HT-29 (cell line): ENCODE data around the gene USP24. TPM values are rescaled to one million over a fixed set of nuclear protein-coding genes. Genes with fewer than 3 reads are reported as not detected.
"Not testable (repeated sequence)": the region's sequence is repeated elsewhere in the genome, so short reads cannot be mapped to it uniquely, and the experiment has no call there.

Experiments
- DNase-seq: peaks from one replicate; pipeline ENCODE4 v3.0.0-alpha.2; 2015; ENCODE audit warnings: low spot score
- total RNA-seq: library from RNA; depleted of rRNA; stranded (reverse); fragments of >200 nt; shearing (Covaris generic); gene quantifications from 2 replicates; pipeline ENCODE4 v1.2.3, GENCODE V29; 2014

Gene USP24
- total RNA-seq, 1 experiment from 2014 or later, result 28.4 TPM

GRCh38 chr1:55230659-55231058, 15.5 kb upstream of the USP24 start:
- DNase-seq, result no peak

DNA sequence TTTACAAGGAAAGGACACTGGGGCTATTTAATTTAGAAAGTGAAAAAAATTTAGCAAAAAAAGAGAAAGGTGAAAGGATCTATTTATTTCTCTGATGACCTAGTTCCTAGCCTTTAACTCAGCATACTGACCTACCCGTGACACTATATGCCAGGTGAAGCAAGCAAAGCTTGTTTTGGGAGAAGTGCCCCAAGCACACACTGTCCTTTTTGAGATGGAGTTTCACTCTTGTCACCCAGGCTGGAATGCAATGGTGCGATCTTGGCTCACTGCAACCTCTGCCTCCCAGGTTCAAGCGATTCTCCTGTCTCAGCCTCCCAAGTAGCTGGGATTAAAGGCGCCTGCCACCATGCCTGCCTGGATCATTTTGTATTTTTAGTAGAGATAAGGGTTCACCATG, 14.6 kb upstream of the USP24 start:
- not testable (repeated sequence) for DNase-seq

- no peak for DNase-seq
Measured at GRCh38 chr1:55225228-55225627, 10.1 kb upstream of the USP24 start.

DNA sequence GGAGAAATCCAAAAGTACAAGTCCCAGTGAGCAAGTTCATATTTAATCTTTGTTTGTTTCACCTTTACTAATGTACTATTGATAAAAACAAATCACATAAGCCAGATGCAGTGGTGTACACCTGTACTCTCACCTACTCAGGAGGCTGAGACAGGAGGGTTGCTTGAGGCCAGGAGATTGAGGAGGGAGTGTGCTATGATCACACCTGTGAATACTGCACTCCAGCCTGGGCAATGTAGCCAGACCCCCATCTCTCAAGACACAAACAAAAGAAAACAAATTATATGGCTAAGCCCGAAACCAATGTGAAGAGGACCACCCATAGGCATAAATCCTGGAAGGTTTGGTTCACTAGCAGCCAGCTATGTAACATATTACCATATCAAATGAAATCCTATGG, 9.6 kb upstream of the USP24 start:
- DNase-seq, result no peak

- DNase-seq, result no peak
Measured at GRCh38 chr1:55222152-55222551, 7.0 kb upstream of the USP24 start.

DNA sequence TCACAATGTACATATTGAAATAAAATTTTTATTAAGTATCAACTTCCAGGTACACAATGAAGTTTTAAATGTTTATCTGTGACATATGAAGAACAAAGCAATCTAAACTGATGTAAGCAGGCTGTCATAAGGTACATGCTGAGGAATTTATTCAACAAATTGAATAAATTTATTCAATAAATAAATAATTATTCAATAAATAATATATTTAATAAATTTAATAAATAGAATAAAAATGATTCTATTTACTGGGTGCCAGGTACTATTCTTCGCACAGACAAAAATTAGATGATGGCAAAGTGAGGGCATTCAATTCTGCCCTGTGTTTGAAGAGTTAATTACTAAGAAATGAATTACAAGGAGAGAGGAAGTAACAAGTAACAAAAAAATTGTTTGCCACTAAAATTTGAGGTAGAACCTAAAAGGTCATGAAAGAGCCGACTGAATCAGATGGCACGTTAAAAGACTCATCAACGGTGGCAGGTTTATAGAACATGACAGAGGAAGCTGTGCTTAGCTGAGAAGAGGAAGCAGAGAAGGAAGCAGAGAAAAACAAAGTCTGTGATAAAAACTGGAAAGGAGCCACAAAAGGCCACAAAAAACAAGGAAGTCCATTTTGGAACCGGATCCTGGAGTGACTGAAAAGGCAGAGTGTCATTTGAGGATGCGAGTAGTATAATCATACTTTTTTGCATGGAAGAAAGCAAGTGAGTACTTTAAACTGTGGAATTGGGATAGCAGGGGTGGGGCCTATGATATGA, 2.2 kb upstream of the USP24 start:
- peak; percentile 35 for DNase-seq

GRCh38 chr1:55216096-55216495, 932 bp upstream of the USP24 start:
- no peak for DNase-seq

DNA sequence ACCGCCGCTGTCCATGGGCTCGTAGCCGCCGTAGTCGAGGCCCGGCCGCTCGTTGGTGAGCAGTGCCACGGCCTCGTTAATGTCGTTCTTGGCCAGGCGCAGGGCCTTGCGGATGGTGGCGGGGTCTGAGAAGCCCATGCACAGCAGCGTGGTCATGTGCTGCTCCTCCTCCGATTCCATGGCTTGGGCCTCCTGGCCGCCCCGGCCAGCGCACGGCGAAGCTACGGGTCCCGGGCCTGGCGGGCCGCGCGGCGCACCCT, 300 bp downstream of the USP24 start:
- peak; percentile 26 for DNase-seq

- peak; percentile 47 for DNase-seq
Measured at GRCh38 chr1:55214212-55214933, 791 bp downstream of the USP24 start.

- DNase-seq, result peak; percentile 27
Measured at GRCh38 chr1:55213885-55214211, 1.3 kb downstream of the USP24 start.

GRCh38 chr1:55213151-55213884, 1.8 kb downstream of the USP24 start:
- DNase-seq, result peak; percentile 33

GRCh38 chr1:55212349-55213150, 2.6 kb downstream of the USP24 start:
- peak; percentile 34 for DNase-seq

DNA sequence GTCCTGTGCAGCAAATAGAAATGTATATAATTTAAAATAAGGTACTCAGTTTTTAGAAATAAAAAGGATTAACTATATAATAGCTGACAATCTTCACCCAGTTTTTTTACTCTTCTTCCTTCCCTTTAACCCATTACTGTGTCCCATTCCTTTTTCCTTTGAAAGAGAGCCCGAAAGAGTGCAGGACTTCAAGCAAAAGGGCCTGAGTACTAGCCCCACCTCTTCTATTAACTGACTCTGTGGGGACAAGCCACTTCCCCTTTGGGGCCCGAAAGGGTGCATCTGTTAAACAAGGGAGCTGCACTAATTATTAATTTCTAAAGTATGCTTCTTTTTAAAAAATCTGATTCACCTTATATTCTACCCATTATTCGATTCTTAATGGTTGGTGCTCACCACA, 3.3 kb downstream of the USP24 start:
- DNase-seq, result no peak

DNA sequence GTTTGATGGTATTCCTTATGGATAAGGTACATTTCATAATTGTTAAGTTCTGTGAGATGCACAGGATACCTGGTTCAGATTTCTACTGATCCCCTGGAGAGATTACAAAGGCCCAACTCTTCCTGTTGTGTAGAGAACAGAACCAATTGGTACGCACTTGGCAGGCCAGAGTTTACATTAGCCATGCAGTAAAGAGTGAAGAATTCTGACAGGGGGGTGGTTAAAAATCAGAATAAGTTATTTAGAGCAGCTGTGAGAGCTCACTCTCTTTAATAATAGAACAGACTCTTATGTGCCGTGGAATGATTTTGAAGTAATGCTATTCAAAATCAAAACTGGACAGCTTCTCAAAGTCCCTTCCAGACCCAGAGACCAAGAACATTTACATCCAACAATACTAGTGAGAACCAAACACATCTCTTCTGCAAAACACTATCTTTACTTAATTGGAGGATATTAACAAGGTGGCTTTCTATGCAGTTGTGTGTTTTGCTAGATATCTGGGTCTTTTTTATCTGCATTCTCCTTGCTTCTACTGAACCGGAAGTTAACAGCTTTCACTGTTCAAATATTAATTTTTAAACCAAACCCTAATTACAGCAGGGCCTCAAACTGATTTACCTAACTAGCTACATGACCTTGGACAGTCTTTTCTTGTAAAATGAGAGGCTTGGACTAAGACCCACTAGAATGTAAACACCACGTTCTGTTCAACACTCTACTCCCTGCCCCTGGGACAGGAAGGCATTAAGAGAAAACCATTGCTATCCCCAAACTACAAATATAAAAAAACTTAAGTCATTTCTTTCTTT, 4.0 kb downstream of the USP24 start:
- DNase-seq, result no peak

DNA sequence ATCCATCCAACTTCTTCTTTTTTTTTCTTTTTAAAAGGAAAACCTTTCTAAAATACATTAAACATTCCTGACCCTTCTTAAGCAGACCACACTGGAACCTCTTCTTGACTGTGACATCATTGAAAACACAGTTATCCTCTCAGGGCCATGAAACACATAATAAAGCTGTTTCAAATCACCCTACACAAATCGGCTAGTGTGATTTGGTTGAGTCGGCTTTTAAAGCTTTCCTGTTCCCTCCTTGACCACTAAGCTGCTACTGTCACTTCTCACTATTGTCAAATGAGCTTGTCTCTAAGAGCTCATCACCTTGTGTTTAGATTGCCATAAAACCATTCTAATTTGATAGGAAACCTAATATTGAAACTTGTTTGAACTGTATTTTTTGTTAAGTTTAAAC, 5.9 kb downstream of the USP24 start:
- DNase-seq, result no peak

DNA sequence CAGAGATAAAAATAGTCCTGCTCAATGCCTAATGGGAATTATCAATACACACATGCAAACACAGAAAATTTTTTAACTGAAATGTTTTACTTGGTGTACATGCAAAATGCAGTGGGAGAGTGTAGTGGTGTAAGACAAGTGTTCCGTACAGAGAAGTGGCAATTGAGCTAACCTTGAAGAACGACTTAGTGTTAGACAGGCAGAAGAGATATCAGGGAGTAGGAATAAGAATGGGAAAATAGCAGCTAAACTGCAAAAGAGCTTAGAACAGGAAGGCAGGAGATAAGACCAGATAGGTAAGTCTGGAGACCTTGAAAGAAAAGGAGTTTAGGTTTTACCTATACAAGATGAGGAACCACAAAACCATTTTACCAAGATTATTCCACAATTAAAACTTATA, 9.0 kb downstream of the USP24 start:
- DNase-seq, result no peak

DNA sequence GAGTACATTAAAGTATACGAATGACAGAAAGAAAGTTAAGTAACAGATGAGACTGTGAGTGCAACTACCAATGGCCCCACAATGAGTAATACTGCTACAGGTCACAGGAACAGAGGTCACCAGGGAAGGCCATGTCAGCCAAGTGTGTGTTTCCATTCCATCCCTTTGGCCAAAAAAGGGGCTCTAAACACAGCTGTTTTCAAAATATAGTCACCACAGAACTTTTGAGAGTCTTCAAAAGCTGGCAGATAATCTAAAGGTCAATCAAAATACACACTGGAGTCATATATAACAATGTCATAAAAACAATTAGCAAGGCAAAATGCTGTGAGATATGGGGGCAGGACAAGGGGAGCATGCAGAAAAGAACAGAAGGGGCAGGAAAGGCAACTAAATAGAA, 10.2 kb downstream of the USP24 start:
- no peak for DNase-seq

DNA sequence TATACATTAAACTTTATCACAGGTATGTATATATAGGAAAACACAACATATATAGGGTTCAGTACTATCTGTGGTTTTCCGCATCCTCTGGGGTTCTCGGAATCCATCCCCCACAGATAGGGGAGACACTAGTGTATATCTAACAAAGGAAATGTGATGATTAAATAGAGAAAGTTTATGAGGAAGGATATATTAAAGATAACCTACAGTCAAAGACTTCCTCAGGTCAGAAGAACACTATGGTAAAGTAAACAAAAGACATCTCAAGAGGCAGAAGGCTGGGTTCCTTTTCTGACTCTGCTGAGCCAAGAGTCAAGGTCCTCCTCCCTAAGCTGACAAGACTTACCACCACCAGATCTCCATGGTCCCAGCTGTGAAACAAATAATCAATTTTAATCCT, 12.1 kb downstream of the USP24 start:
- DNase-seq, result no peak

GRCh38 chr1:55200667-55201066, 14.5 kb downstream of the USP24 start:
- no peak for DNase-seq

DNA sequence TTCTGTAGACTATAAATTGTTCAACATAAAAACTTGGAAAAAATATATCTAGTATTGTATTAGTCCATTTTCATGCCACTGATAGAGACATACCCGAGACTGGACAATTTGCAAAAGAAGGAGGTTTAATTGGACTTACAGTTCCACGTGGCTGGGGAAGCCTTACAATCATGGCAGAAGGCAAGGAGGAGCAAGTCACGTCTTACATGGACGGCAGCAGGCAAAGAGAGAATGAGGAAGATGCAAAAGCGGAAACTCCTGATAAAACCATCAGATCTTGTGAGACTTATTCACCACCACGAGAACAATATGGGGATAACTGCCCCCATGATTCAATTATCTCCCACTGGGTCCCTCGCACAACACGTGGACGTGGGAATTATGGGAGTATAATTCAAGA, 15.4 kb downstream of the USP24 start:
- not testable (repeated sequence) for DNase-seq

DNA sequence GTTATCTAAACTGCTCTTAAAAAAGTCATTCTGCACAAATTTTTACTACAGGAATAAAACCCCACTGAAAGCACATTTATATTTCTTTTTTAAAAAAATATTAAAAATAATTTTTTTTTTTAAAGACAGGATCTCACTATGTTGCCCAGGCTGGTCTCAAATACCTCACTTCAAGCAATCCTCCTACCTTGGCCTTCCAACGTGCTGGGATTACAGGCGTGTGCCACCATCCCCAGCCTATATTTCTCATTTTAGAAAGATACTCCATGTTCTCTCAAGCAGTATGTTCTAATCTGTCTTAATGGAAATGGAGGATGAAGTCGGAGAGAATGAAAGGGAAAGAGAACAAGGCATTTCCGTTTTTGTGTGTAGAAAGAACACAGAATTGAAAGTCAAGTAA, 17.1 kb downstream of the USP24 start:
- DNase-seq, result no peak
